IMR-90 (cell line): ENCODE measurements around the gene MTX2. TPM values are rescaled to one million over a fixed set of nuclear protein-coding genes. Genes with fewer than 3 reads are reported as not detected.

Experiments
- ATAC-seq: fragments of 200-7000 bp; cut with Tn5 transposase; 2 replicates; pipeline ENCODE4 v1.9.1; 2020; ENCODE audit warnings: low read depth, mild to moderate bottlenecking, moderate library complexity
- BruUV-seq: library from RNA; stranded (reverse); fragments of 400-500 nt; replicated peaks from 2 replicates; lab custom pipeline; 2021; lab: Mats Ljungman, UMichigan
- CTCF ChIA-PET: fragments of 300-600 bp; formaldehyde crosslinking; extraction: SDS; loops from one replicate; lab custom pipeline; 2021; ENCODE audit warnings: antibody characterized with exemption; lab: Yijun Ruan, JAX
- POLR2A ChIA-PET: fragments of 300-600 bp; sonication (Branson Sonifier 250); formaldehyde crosslinking; loops from one replicate; lab custom pipeline; 2022; ENCODE audit warnings: antibody characterized with exemption; ENCODE audit not compliant: unreplicated experiment; lab: Charles Lee
- DNase-seq: peaks from one replicate; pipeline ENCODE4 v3.0.0; 2013
- H2AFZ ChIP-seq: replicated peaks from 2 replicates; pipeline ENCODE3; 2013; ENCODE audit warnings: low read length, mild to moderate bottlenecking; ENCODE audit not compliant: poor library complexity
- H2AK5ac ChIP-seq: 2 replicates; pipeline ENCODE4 v1.6.1; 2013; ENCODE audit warnings: low read depth, low read length, inconsistent platforms
- H2AK9ac ChIP-seq: replicated peaks from 2 replicates; pipeline ENCODE3; 2013; ENCODE audit warnings: mild to moderate bottlenecking, low read depth, low read length, moderate library complexity; ENCODE audit not compliant: poor library complexity
- H2BK120ac ChIP-seq: 2 replicates; pipeline ENCODE4 v1.6.1; 2013; ENCODE audit warnings: low read depth, low read length, inconsistent platforms
- H2BK15ac ChIP-seq: 3 replicates; pipeline ENCODE4 v1.6.1; 2013; ENCODE audit warnings: low read depth, low read length, inconsistent platforms
- H2BK20ac ChIP-seq: 2 replicates; pipeline ENCODE4 v1.6.1; 2013; ENCODE audit warnings: low read depth, mild to moderate bottlenecking, inconsistent platforms, low read length, moderate library complexity
- H2BK5ac ChIP-seq: 2 replicates; pipeline ENCODE4 v1.6.1; 2013; ENCODE audit warnings: mild to moderate bottlenecking, low read depth, low read length, inconsistent platforms; ENCODE audit not compliant: poor library complexity, severe bottlenecking
- H3K14ac ChIP-seq: replicated peaks from 2 replicates; pipeline ENCODE4 v1.6.1; 2013; ENCODE audit warnings: low read depth, low read length, inconsistent platforms
- H3K18ac ChIP-seq: 2 replicates; pipeline ENCODE4 v1.6.1; 2013; ENCODE audit warnings: low read depth, low read length, control low read depth
- H3K23ac ChIP-seq: 2 replicates; pipeline ENCODE4 v1.6.1; 2013; ENCODE audit warnings: low read depth, low read length, inconsistent platforms
- H3K27ac ChIP-seq: 2 replicates; pipeline ENCODE4 v1.5.1; 2013; ENCODE audit warnings: mild to moderate bottlenecking, control low read depth, low read length; ENCODE audit not compliant: insufficient read depth
- H3K27me3 ChIP-seq: 2 replicates; pipeline ENCODE4 v1.6.1; 2013; ENCODE audit warnings: low read length; ENCODE audit not compliant: control insufficient read depth, insufficient read depth
- H3K36me3 ChIP-seq: 2 replicates; pipeline ENCODE4 v1.6.1; 2013; ENCODE audit warnings: low read length, mixed read lengths; ENCODE audit not compliant: control insufficient read depth, insufficient read depth
- H3K4ac ChIP-seq: 2 replicates; pipeline ENCODE4 v1.6.1; 2013; ENCODE audit warnings: low read depth, low read length, inconsistent platforms
- H3K4me1 ChIP-seq: 2 replicates; pipeline ENCODE4 v1.6.1; 2013; ENCODE audit warnings: low read length, mixed read lengths; ENCODE audit not compliant: control insufficient read depth, insufficient read depth
- H3K4me2 ChIP-seq: 2 replicates; pipeline ENCODE4 v1.6.1; 2013; ENCODE audit warnings: low read depth, mild to moderate bottlenecking, control low read depth, low read length, moderate library complexity
- H3K4me3 ChIP-seq: 2 replicates; pipeline ENCODE4 v1.5.1; 2013; ENCODE audit warnings: low read depth, mild to moderate bottlenecking, control low read depth, low read length, moderate library complexity; ENCODE audit not compliant: insufficient read depth
- H3K56ac ChIP-seq: 2 replicates; pipeline ENCODE4 v1.6.1; 2013; ENCODE audit warnings: low read length, inconsistent platforms; ENCODE audit not compliant: insufficient read depth; ENCODE audit errors: extremely low read depth
- H3K79me1 ChIP-seq, 2 experiments: 2 replicates each; pipeline ENCODE4 v1.6.1; 2013; ENCODE audit warnings: low read length in 2 of 2, inconsistent platforms in 1 of 2, low read depth in 1 of 2
- H3K9ac ChIP-seq: 2 replicates; pipeline ENCODE4 v1.6.1; 2013; ENCODE audit warnings: low read depth, low read length, control low read depth
- H3K9me1 ChIP-seq: 2 replicates; pipeline ENCODE4 v1.6.1; 2013; ENCODE audit warnings: low read length, inconsistent platforms; ENCODE audit not compliant: insufficient read depth
- H3K9me3 ChIP-seq: 2 replicates; pipeline ENCODE4 v1.6.1; 2013; ENCODE audit warnings: low read length; ENCODE audit not compliant: control insufficient read depth, insufficient read depth
- H4K20me1 ChIP-seq: 2 replicates; pipeline ENCODE4 v1.6.1; 2013; ENCODE audit warnings: low read length, inconsistent platforms; ENCODE audit not compliant: insufficient read depth
- H4K5ac ChIP-seq: 2 replicates; pipeline ENCODE4 v1.6.1; 2013; ENCODE audit warnings: mild to moderate bottlenecking, low read depth, low read length, control low read depth
- H4K8ac ChIP-seq, 2 experiments: 2 replicates each; pipeline ENCODE4 v1.6.1; 2013; ENCODE audit warnings: low read depth in 2 of 2, low read length in 2 of 2, control low read depth in 1 of 2, inconsistent platforms in 1 of 2
- H4K91ac ChIP-seq: 2 replicates; pipeline ENCODE4 v1.6.1; 2013; ENCODE audit warnings: low read depth, low read length, inconsistent platforms; ENCODE audit not compliant: insufficient read depth
- NFE2L2 ChIP-seq: fragments of 150-350 bp; IDR thresholded peaks from 2 replicates; pipeline ENCODE4 v1.6.1; 2016; ENCODE audit warnings: low read depth, mild to moderate bottlenecking, low read length
- WGBS, 2 experiments: methylation state at CpG; one replicate each; pipeline versions ENCODE4 v1.1.5 to v1.1.7; 2013; ENCODE audit warnings: missing lambda C conversion rate in 2 of 2; ENCODE audit not compliant: insufficient read length in 1 of 2; ENCODE audit errors: extremely low coverage in 2 of 2; 5-methylcytosine and 5-hydroxymethylcytosine counted together
- dilution Hi-C: fragments of 300-500 bp; cut with HindIII; formaldehyde crosslinking; loops from one replicate; pipeline ENCODE4 v1.14.3; 2018; ENCODE audit warnings: low sequenced_read_pairs; ENCODE audit not compliant: unreplicated experiment
- in situ Hi-C: fragments of 300-500 bp; cut with MboI; formaldehyde crosslinking; loops from 3 replicates; pipeline ENCODE4 v1.14.3; 2019; ENCODE audit warnings: low sequenced_read_pairs, inconsistent platforms, mixed read lengths
- intact Hi-C: fragments of 100-400 bp; cut with micrococcal nuclease; formaldehyde crosslinking; loops from 2 replicates; pipeline ENCODE4 v1.10.0; 2022
- polyA plus RNA-seq, 3 experiments: library from polyadenylated mRNA; depleted of rRNA; stranded (reverse); fragments of >200 nt; gene quantifications; 2 replicates each; pipeline ENCODE4 v1.2.3, GENCODE V29; 2012; ENCODE audit warnings: low replicate concordance in 1 of 3
- total RNA-seq: library from RNA; depleted of rRNA; stranded (reverse); fragments of >200 nt; gene quantifications from 2 replicates; pipeline ENCODE4 v1.2.3, GENCODE V29; 2012

Gene MTX2
- total and polyA plus RNA-seq, 2 of the 4 experiments (the other 2 are of a cell fraction) = 24.9 to 37.8 TPM

GRCh38 chr2:176324862-176325261, 55.6 kb downstream of the MTX2 start:
- Histone ChIP-seq H2AK9ac (no peak overlapping the region), H3K4me2 (no peak overlapping the region), H3K9me1 (no peaks in the 10 kb centered on the region), H2BK15ac (no peak overlapping the region), H3K79me1 (no peaks in the 10 kb centered on the region; a peak in 1 of 4 replicates), H3K27me3 (no peaks in the 10 kb centered on the region), H3K18ac (no peak overlapping the region), H4K8ac (no peak overlapping the region), H3K23ac (no peak overlapping the region), H3K9ac (no peak overlapping the region), H3K36me3 (no peaks in the 10 kb centered on the region), H3K9me3 (no peaks in the 10 kb centered on the region), H3K14ac (no peak overlapping the region), H3K4me1 (no peaks in the 10 kb centered on the region), H3K4ac (no peak overlapping the region), H4K20me1 (no peaks in the 10 kb centered on the region), H2AFZ (no peak overlapping the region), H2BK120ac (no peak overlapping the region), H2BK5ac (no peak overlapping the region), H3K27ac (no peak overlapping the region), H3K4me3 (no peak overlapping the region), H2AK5ac (no peak overlapping the region), H4K5ac (no peak overlapping the region), H3K56ac (no peak overlapping the region), H4K91ac (no peak overlapping the region), H2BK20ac (no peak overlapping the region)
- no TSS peak for BruUV-seq
- CTCF ChIA-PET = no interaction called here
- dilution Hi-C loops (no loop called here), in situ Hi-C loops (no loop called here), intact Hi-C loops (no loop called here)
- no peak for TF ChIP-seq NFE2L2
- ATAC-seq (no peak), DNase-seq (no peak)
- POLR2A ChIA-PET = no interaction called here
- no CpG with 5 or more reads among the region's 3 CpGs for WGBS, 2 experiments
